H9 (cell line): ENCODE data around the gene CKB. TPM values are rescaled to one million over a fixed set of nuclear protein-coding genes. Genes with fewer than 3 reads are reported as not detected.
A peak's percentile ranks its signal among the peaks of the same experiment; 100 is the strongest.

ENCODE experiments used
- DNase-seq: peaks from one replicate; pipeline ENCODE4 v3.0.0-alpha.2; 2017
- H2AFZ ChIP-seq: one replicate; pipeline ENCODE4 v1.6.1; 2013; ENCODE audit warnings: mild to moderate bottlenecking, low read length, control low read depth, moderate library complexity
- H2AK5ac ChIP-seq: 2 replicates; pipeline ENCODE4 v1.6.1; 2013; ENCODE audit warnings: low read length, control low read depth, mixed read lengths; ENCODE audit not compliant: insufficient read length
- H2BK120ac ChIP-seq: one replicate; pipeline ENCODE4 v1.6.1; 2013; ENCODE audit warnings: low read depth, mild to moderate bottlenecking, low read length, control low read depth, inconsistent platforms; ENCODE audit not compliant: poor library complexity, severe bottlenecking
- H2BK12ac ChIP-seq: 2 replicates; pipeline ENCODE4 v1.6.1; 2013; ENCODE audit warnings: low read length, control low read depth, mixed read lengths, low read depth; ENCODE audit not compliant: insufficient read length
- H2BK15ac ChIP-seq: 2 replicates; pipeline ENCODE4 v1.6.1; 2013; ENCODE audit warnings: low read depth, low read length, control low read depth
- H2BK20ac ChIP-seq: one replicate; pipeline ENCODE4 v1.6.1; 2013; ENCODE audit warnings: low read depth, mild to moderate bottlenecking, low read length, control low read depth, inconsistent platforms; ENCODE audit not compliant: poor library complexity, severe bottlenecking
- H2BK5ac ChIP-seq: 2 replicates; pipeline ENCODE4 v1.6.1; 2013; ENCODE audit warnings: low read length, control low read depth, mixed read lengths; ENCODE audit not compliant: insufficient read length
- H3K14ac ChIP-seq: 2 replicates; pipeline ENCODE4 v1.6.1; 2013; ENCODE audit warnings: low read length, control low read depth; ENCODE audit not compliant: insufficient read depth
- H3K18ac ChIP-seq: 2 replicates; pipeline ENCODE4 v1.6.1; 2013; ENCODE audit warnings: low read depth, mild to moderate bottlenecking, mixed read lengths, low read length, control low read depth; ENCODE audit not compliant: insufficient read length
- H3K23ac ChIP-seq: 2 replicates; pipeline ENCODE4 v1.6.1; 2013; ENCODE audit warnings: low read length, control low read depth, mixed read lengths, low read depth; ENCODE audit not compliant: insufficient read length
- H3K23me2 ChIP-seq: 2 replicates; pipeline ENCODE4 v1.6.1; 2013; ENCODE audit warnings: low read depth, mild to moderate bottlenecking, mixed read lengths, low read length, control low read depth; ENCODE audit not compliant: insufficient read length, poor library complexity, severe bottlenecking
- H3K27ac ChIP-seq: 2 replicates; pipeline ENCODE4 v1.5.1; 2013; ENCODE audit warnings: low read length, control low read depth, mixed read lengths, low read depth; ENCODE audit not compliant: insufficient read length
- H3K27me3 ChIP-seq: 2 replicates; pipeline ENCODE4 v1.6.1; 2013; ENCODE audit warnings: low read length, control low read depth, inconsistent platforms; ENCODE audit not compliant: insufficient read depth
- H3K4ac ChIP-seq: 2 replicates; pipeline ENCODE4 v1.6.1; 2013; ENCODE audit warnings: low read depth, mild to moderate bottlenecking, control low read depth, inconsistent platforms, low read length, moderate library complexity
- H3K4me1 ChIP-seq: 2 replicates; pipeline ENCODE4 v1.6.1; 2013; ENCODE audit warnings: low read length, control low read depth, inconsistent platforms; ENCODE audit not compliant: insufficient read depth
- H3K4me2 ChIP-seq: 2 replicates; pipeline ENCODE4 v1.6.1; 2013; ENCODE audit warnings: low read length, control low read depth, mixed read lengths; ENCODE audit not compliant: insufficient read length, insufficient read depth
- H3K56ac ChIP-seq: 2 replicates; pipeline ENCODE4 v1.6.1; 2013; ENCODE audit warnings: low read depth, mild to moderate bottlenecking, mixed read lengths, low read length, control low read depth; ENCODE audit not compliant: insufficient read length
- H3K79me1 ChIP-seq: 2 replicates; pipeline ENCODE4 v1.6.1; 2013; ENCODE audit warnings: low read depth, mild to moderate bottlenecking, moderate library complexity, low read length, control low read depth, inconsistent platforms; ENCODE audit not compliant: insufficient read depth, poor library complexity, severe bottlenecking
- H3K79me2 ChIP-seq: 2 replicates; pipeline ENCODE4 v1.6.1; 2013; ENCODE audit warnings: low read length, control low read depth, inconsistent platforms; ENCODE audit not compliant: insufficient read depth
- H3K9ac ChIP-seq: 2 replicates; pipeline ENCODE4 v1.6.1; 2013; ENCODE audit warnings: low read length, control low read depth, mixed read lengths; ENCODE audit not compliant: insufficient read length; ENCODE audit errors: extremely low read depth
- H3K9me3 ChIP-seq: one replicate; pipeline ENCODE4 v1.6.1; 2013; ENCODE audit warnings: low read depth, low read length, inconsistent platforms; ENCODE audit not compliant: control insufficient read depth
- H3T11ph ChIP-seq: one replicate; pipeline ENCODE4 v1.6.1; 2013; ENCODE audit warnings: mild to moderate bottlenecking, low read length, control low read depth, inconsistent platforms
- H4K20me1 ChIP-seq: one replicate; pipeline ENCODE4 v1.6.1; 2013; ENCODE audit not compliant: control insufficient read depth, insufficient read length, insufficient read depth
- H4K5ac ChIP-seq: 2 replicates; pipeline ENCODE4 v1.6.1; 2013; ENCODE audit warnings: low read depth, mild to moderate bottlenecking, mixed read lengths, low read length, control low read depth; ENCODE audit not compliant: insufficient read length
- H4K8ac ChIP-seq: replicated peaks from 2 replicates; pipeline ENCODE4 v1.6.1; 2013; ENCODE audit warnings: low read length, control low read depth, mixed read lengths, low read depth; ENCODE audit not compliant: insufficient read length
- H4K91ac ChIP-seq: 2 replicates; pipeline ENCODE4 v1.6.1; 2013; ENCODE audit warnings: low read depth, mild to moderate bottlenecking, moderate library complexity, mixed read lengths, low read length, control low read depth; ENCODE audit not compliant: insufficient read length
- H3K27ac Mint-ChIP-seq, 3 experiments: 2 replicates in 2 of 3; 3 replicates in 1 of 3; pipeline ENCODE4 v1.8.0; 2020 to 2021; ENCODE audit warnings: mixed read lengths in 3 of 3, mild to moderate bottlenecking in 1 of 3, moderate library complexity in 1 of 3
- H3K27me3 Mint-ChIP-seq: 2 replicates; pipeline ENCODE4 v1.8.0; 2021; ENCODE audit warnings: low read depth, mild to moderate bottlenecking, moderate library complexity, mixed read lengths
- H3K36me3 Mint-ChIP-seq, 3 experiments: 2 replicates in 2 of 3; 3 replicates in 1 of 3; pipeline ENCODE4 v1.8.0; 2020 to 2021; ENCODE audit warnings: low read depth in 3 of 3, mixed read lengths in 3 of 3; ENCODE audit not compliant: insufficient read depth in 1 of 3
- H3K4me1 Mint-ChIP-seq, 2 experiments: 2 replicates each; pipeline ENCODE4 v1.8.0; 2020; ENCODE audit warnings: mixed read lengths in 2 of 2
- H3K4me3 Mint-ChIP-seq, 2 experiments: 2 replicates in 1 of 2; 3 replicates in 1 of 2; pipeline ENCODE4 v1.8.0; 2020 to 2021; ENCODE audit warnings: mild to moderate bottlenecking in 2 of 2, mixed read lengths in 2 of 2, moderate library complexity in 1 of 2
- H3K9me3 Mint-ChIP-seq, 2 experiments: 2 replicates in 1 of 2; 3 replicates in 1 of 2; pipeline ENCODE4 v1.8.0; 2020; ENCODE audit warnings: mild to moderate bottlenecking in 2 of 2, mixed read lengths in 2 of 2, moderate library complexity in 1 of 2
- CTCF ChIP-seq: fragments of 200-600 bp; sonication (generic); conservative IDR thresholded peaks from 3 replicates; pipeline ENCODE4 v1.8.0; 2021; ENCODE audit warnings: antibody characterized with exemption, mild to moderate bottlenecking
- WGBS: extraction: QIAGEN DNeasy Blood & Tissue Kit; methylation state at CpG from one replicate; pipeline ENCODE4 v1.1.7; 2013; ENCODE audit warnings: missing lambda C conversion rate, low lambda C conversion rate, mixed read lengths; ENCODE audit not compliant: insufficient read length; ENCODE audit errors: extremely low coverage; 5-methylcytosine and 5-hydroxymethylcytosine counted together
- total RNA-seq: library from RNA; stranded (reverse); gene quantifications from 2 replicates; pipeline ENCODE4 v1.2.1, GENCODE V29; 2021

CKB gene
- total RNA-seq, 1 experiment from 2014 or later, result 517 TPM

- Histone ChIP-seq H3K9me3 (no peaks in the 10 kb centered on the region), H3K4ac (no peak overlapping the region), H4K5ac (no peak overlapping the region), H2AFZ (no peak overlapping the region), H3T11ph (no peak overlapping the region), H3K14ac (no peak overlapping the region), H2BK20ac (no peak overlapping the region), H4K91ac (no peak overlapping the region), H3K4me1 (no peaks in the 10 kb centered on the region), H3K4me2 (peak overlapping the region; percentile 36), H3K23me2 (peaks cover 12% of the 10 kb centered on the region), H3K79me2 (no peaks in the 10 kb centered on the region), H2AK5ac (no peak overlapping the region), H4K20me1 (peaks cover 3% of the 10 kb centered on the region), H3K9ac (no peak overlapping the region), H2BK5ac (no peak overlapping the region), H3K56ac (no peak overlapping the region), H3K23ac (no peak overlapping the region), H3K18ac (no peak overlapping the region), H3K27me3 (peaks cover 7% of the 10 kb centered on the region; the same call in 1 of the 2 replicates), H2BK12ac (no peak overlapping the region), H2BK120ac (no peak overlapping the region), H2BK15ac (no peak overlapping the region), H4K8ac (no peak overlapping the region), H3K27ac (no peak overlapping the region), H3K79me1 (no peaks in the 10 kb centered on the region)
- H3K27ac Mint-ChIP-seq, result no peak overlapping the region
- DNase-seq, result no peak
- H3K4me3 Mint-ChIP-seq, result peak overlapping the region; percentile 59 to 77
- H3K36me3 Mint-ChIP-seq, result peaks cover 10 to 15% (median 13%) of the 10 kb centered on the region in 3 experiments
- WGBS, result no CpG with 5 or more reads among the region's 10 CpGs
- H3K27me3 Mint-ChIP-seq, result peaks cover 35% of the 10 kb centered on the region
- TF ChIP-seq CTCF, result no peak
- H3K4me1 Mint-ChIP-seq, result peaks cover 21 to 42% of the 10 kb centered on the region in 2 experiments
- peaks cover 4 to 5% of the 10 kb centered on the region in 2 experiments; a peak in 3 of 5 replicates for H3K9me3 Mint-ChIP-seq
Measured at GRCh38 chr14:103523575-103523954, 935 bp upstream of the CKB start.
